GM19397 (cell line): ENCODE measurements around the gene FPR3.
"Not testable (repeated sequence)": the region's sequence is repeated elsewhere in the genome, so short reads cannot be mapped to it uniquely, and the experiment has no call there.

Source experiments
- ATAC-seq: cut with Tn5 transposase; IDR thresholded peaks from one replicate; pipeline ENCODE4 v1.9.1; 2021; ENCODE audit warnings: mild to moderate bottlenecking, moderate library complexity; ENCODE audit not compliant: unreplicated experiment

Gene FPR3

GRCh38 chr19:51794885-51795490 lies at the start of gene FPR3:
FPR3 (plus strand) TSS chr19:51795157; CDS start chr19:51823749, 28,592 bp downstream.
- no peak for ATAC-seq

GRCh38 chr19:51746731-51747130 lies 48.2 kb upstream of the FPR3 start:
- ATAC-seq, result no peak

- ATAC-seq, result no peak
Observed at GRCh38 chr19:51749979-51750378, 45.0 kb upstream of the FPR3 start.

- no peak for ATAC-seq
Observed at GRCh38 chr19:51750400-51751094, 44.4 kb upstream of the FPR3 start.

- ATAC-seq, result no peak
Observed at GRCh38 chr19:51751655-51752054, 43.3 kb upstream of the FPR3 start, which contains the start of gene FPR1. FPR1 (minus strand) TSS chr19:51751878; CDS start chr19:51746994, 4,884 bp downstream.

GRCh38 chr19:51754109-51754508 lies 40.8 kb upstream of the FPR3 start:
- ATAC-seq, result no peak

- no peak for ATAC-seq
Observed at GRCh38 chr19:51754770-51755169, 40.2 kb upstream of the FPR3 start.

GRCh38 chr19:51755571-51755970 lies 39.4 kb upstream of the FPR3 start:
- ATAC-seq, result no peak

GRCh38 chr19:51760697-51761356 lies 34.1 kb upstream of the FPR3 start, which contains the start of gene FPR2:
FPR2 (plus strand) TSS chr19:51761180; CDS start chr19:51768659, 7,479 bp downstream.
- no peak for ATAC-seq

- no peak for ATAC-seq
Observed at GRCh38 chr19:51761696-51762095, 33.3 kb upstream of the FPR3 start.

- no peak for ATAC-seq
Observed at GRCh38 chr19:51765086-51765485, 29.9 kb upstream of the FPR3 start.

- no peak for ATAC-seq
Observed at GRCh38 chr19:51766461-51766860, 28.5 kb upstream of the FPR3 start.

- no peak for ATAC-seq
Observed at GRCh38 chr19:51771376-51772130, 23.4 kb upstream of the FPR3 start.

GRCh38 chr19:51772977-51773376 lies 22.0 kb upstream of the FPR3 start:
- no peak for ATAC-seq

GRCh38 chr19:51776561-51776960 lies 18.4 kb upstream of the FPR3 start:
- not testable (repeated sequence) for ATAC-seq

- ATAC-seq, result no peak
Observed at GRCh38 chr19:51777570-51778462, 17.1 kb upstream of the FPR3 start.

- no peak for ATAC-seq
Observed at GRCh38 chr19:51779181-51779580, 15.8 kb upstream of the FPR3 start.

GRCh38 chr19:51779703-51780102 lies 15.3 kb upstream of the FPR3 start:
- ATAC-seq, result no peak

GRCh38 chr19:51780270-51780669 lies 14.7 kb upstream of the FPR3 start:
- ATAC-seq, result no peak

- ATAC-seq, result no peak
Observed at GRCh38 chr19:51781999-51782398, 13.0 kb upstream of the FPR3 start.
